Loucy (cell line): ENCODE results near the gene MAP1B.

Source experiments
- CTCF ChIP-seq: fragments of 200-600 bp; sonication (generic); conservative IDR thresholded peaks from 2 replicates; pipeline ENCODE4 v1.5.1; 2014; ENCODE audit warnings: mild to moderate bottlenecking, antibody characterized with exemption, low read length
- EZH2phosphoT487 ChIP-seq: fragments of 200-600 bp; IDR thresholded peaks from 2 replicates; pipeline ENCODE4 v1.6.1; 2018; ENCODE audit warnings: antibody characterized with exemption, mild to moderate bottlenecking, moderate library complexity, borderline replicate concordance

- TF ChIP-seq CTCF (no peak), EZH2phosphoT487 (no peak)
Measured at GRCh38 chr5:72121780-72122445, 14.6 kb downstream of the MAP1B start.
